Breast epithelium (tissue), 3 donors: ENCODE measurements around the gene ACVR2A.

Experiments
- CTCF ChIP-seq, 3 donors: fragments of 450-650 bp; IDR thresholded peaks; one replicate each; pipeline ENCODE4 v1.5.1; 2016 to 2017; ENCODE audit warnings: antibody characterized with exemption in 3 of 3, mild to moderate bottlenecking in 3 of 3, moderate library complexity in 3 of 3
- POLR2AphosphoS5 ChIP-seq, 3 donors: sonication (generic); formaldehyde crosslinking; IDR thresholded peaks; one replicate each; pipeline ENCODE4 v1.6.1; 2017; ENCODE audit warnings: antibody characterized with exemption in 3 of 3

- no peak for TF ChIP-seq CTCF (IDR thresholded peaks at IDR 0.05)
- no peak for TF ChIP-seq POLR2AphosphoS5 (IDR thresholded peaks at IDR 0.05)
These were observed 123.7 kb downstream of the ACVR2A start for GRCh38 chr2:147968571-147968970.
